Smooth muscle cell (in vitro differentiated cells): Measurements from ENCODE around the gene RTP2. TPM values are rescaled to one million over a fixed set of nuclear protein-coding genes. Genes with fewer than 3 reads are reported as not detected.
A peak's percentile ranks its signal among the peaks of the same experiment; 100 is the strongest.

Experiments used
- DNase-seq: peaks from one replicate; lab custom pipeline; 2025; ENCODE audit not compliant: unreplicated experiment; lab: John Stamatoyannopoulos, UW
- H2AFZ ChIP-seq: fragments of 200-600 bp; sonication (generic); 2 replicates; pipeline ENCODE4 v1.6.0; 2016; ENCODE audit warnings: antibody characterized with exemption, low read depth, mild to moderate bottlenecking
- H3F3A ChIP-seq: fragments of 200-600 bp; sonication (generic); 2 replicates; pipeline ENCODE4 v1.6.0; 2017; ENCODE audit warnings: antibody characterized with exemption, low read depth
- H3K27ac ChIP-seq: fragments of 200-600 bp; sonication (generic); 2 replicates; pipeline ENCODE4 v1.5.1; 2016; ENCODE audit warnings: low read depth, mild to moderate bottlenecking
- H3K27me3 ChIP-seq: fragments of 200-600 bp; sonication (generic); 2 replicates; pipeline ENCODE4 v1.6.1; 2016; ENCODE audit warnings: low read depth, mild to moderate bottlenecking
- H3K36me3 ChIP-seq: fragments of 200-600 bp; sonication (generic); 2 replicates; pipeline ENCODE4 v1.5.1; 2016; ENCODE audit warnings: low read depth
- H3K4me1 ChIP-seq: fragments of 200-600 bp; sonication (generic); 2 replicates; pipeline ENCODE4 v1.5.1; 2016; ENCODE audit warnings: low read depth
- H3K4me2 ChIP-seq: fragments of 200-600 bp; sonication (generic); 2 replicates; pipeline ENCODE4 v1.6.0; 2016; ENCODE audit warnings: mild to moderate bottlenecking
- H3K4me3 ChIP-seq: fragments of 200-600 bp; sonication (generic); 2 replicates; pipeline ENCODE4 v1.5.1; 2016; ENCODE audit warnings: mild to moderate bottlenecking
- H3K79me2 ChIP-seq: fragments of 200-600 bp; sonication (generic); 2 replicates; pipeline ENCODE4 v1.6.0; 2016; ENCODE audit warnings: low read depth, mild to moderate bottlenecking
- H3K9ac ChIP-seq: fragments of 200-600 bp; sonication (generic); 2 replicates; pipeline ENCODE4 v1.6.0; 2016; ENCODE audit warnings: low read depth
- H3K9me3 ChIP-seq: fragments of 200-600 bp; sonication (generic); replicated peaks from 2 replicates; pipeline ENCODE4 v1.5.1; 2016; ENCODE audit warnings: low read depth
- H4K20me1 ChIP-seq: fragments of 200-600 bp; sonication (generic); 2 replicates; pipeline ENCODE4 v1.6.0; 2016; ENCODE audit warnings: low read depth
- WGBS: methylation state at CpG from one replicate; pipeline ENCODE4 v1.1.7; 2016; ENCODE audit warnings: low lambda C conversion rate; 5-methylcytosine and 5-hydroxymethylcytosine counted together
- polyA plus RNA-seq: library from polyadenylated mRNA; unstranded; fragments of >200 nt; fragmentation: Nextera tagmentation; extraction: Ambion mirVana; gene quantifications from 2 replicates; pipeline ENCODE4 v1.2.1, GENCODE V29; 2016
- total RNA-seq: library from RNA; depleted of rRNA; stranded (reverse); fragments of >200 nt; gene quantifications from 2 replicates; pipeline ENCODE4 v1.2.3, GENCODE V29; 2014
- TF ChIP-seq, protein P1 (sequence below): fragments of 200-600 bp; sonication (generic); IDR thresholded peaks from 2 replicates; pipeline ENCODE4 v1.5.1; 2017; ENCODE audit warnings: borderline replicate concordance, mild to moderate bottlenecking, antibody characterized with exemption; ENCODE audit not compliant: insufficient read depth, poor library complexity, severe bottlenecking

RTP2 gene
- total and polyA plus RNA-seq, 2 experiments from 2014 or later: not detected

DNA sequence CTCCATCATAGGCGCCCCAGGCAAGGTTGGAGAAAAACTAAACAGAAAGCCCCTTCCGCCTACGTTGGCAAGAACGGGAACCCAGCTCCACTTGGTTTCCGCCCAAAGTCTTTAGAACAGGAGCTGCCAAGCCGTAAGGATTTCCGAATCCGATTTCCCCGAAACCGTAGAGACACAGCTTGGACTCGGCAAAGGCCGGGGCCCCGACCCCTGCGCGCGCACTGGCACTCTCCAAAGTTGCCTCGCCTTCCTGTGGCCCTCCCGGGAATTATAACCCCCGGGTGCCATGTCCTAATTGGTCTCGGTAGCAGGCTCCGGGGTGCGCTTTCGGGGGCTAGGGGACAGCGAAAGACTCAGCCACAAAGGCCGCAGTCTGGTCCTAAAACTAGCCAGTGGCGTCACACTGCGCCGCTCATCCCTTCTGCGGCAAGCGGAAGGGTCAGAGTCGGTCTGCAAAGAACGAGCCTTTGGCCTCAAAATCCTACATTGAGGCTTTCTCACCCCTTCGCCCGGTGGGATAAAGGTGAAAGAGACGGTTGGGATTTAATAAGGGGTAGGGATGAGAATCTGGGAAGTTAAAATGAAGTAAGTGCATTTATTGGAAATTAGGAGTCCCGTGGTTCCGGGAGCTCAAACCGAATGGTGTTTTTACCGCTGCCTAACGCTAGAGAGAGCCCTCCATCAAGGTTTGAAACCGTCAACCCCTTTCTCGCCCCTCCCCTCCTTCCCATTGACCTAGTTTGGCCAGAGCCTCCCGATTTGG lies 36.2 kb upstream of the RTP2 start:
- peak overlapping the region; percentile 76 for H2AFZ ChIP-seq
- under 1% methylated on average over 43 of the region's 43 CpGs for WGBS
- peaks cover 4% of the 10 kb centered on the region for H3F3A ChIP-seq
- DNase-seq: peak; percentile 69
- H4K20me1 ChIP-seq: peaks cover 72% of the 10 kb centered on the region
- H3K4me1 ChIP-seq: peaks cover 21% of the 10 kb centered on the region
- H3K4me3 ChIP-seq: peak overlapping the region; percentile 96
- no peaks in the 10 kb centered on the region for H3K27me3 ChIP-seq
- H3K4me2 ChIP-seq: peak overlapping the region; percentile 99
- no peaks in the 10 kb centered on the region for H3K9me3 ChIP-seq
- TF ChIP-seq, protein P1, sequence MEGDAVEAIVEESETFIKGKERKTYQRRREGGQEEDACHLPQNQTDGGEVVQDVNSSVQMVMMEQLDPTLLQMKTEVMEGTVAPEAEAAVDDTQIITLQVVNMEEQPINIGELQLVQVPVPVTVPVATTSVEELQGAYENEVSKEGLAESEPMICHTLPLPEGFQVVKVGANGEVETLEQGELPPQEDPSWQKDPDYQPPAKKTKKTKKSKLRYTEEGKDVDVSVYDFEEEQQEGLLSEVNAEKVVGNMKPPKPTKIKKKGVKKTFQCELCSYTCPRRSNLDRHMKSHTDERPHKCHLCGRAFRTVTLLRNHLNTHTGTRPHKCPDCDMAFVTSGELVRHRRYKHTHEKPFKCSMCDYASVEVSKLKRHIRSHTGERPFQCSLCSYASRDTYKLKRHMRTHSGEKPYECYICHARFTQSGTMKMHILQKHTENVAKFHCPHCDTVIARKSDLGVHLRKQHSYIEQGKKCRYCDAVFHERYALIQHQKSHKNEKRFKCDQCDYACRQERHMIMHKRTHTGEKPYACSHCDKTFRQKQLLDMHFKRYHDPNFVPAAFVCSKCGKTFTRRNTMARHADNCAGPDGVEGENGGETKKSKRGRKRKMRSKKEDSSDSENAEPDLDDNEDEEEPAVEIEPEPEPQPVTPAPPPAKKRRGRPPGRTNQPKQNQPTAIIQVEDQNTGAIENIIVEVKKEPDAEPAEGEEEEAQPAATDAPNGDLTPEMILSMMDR: peak; percentile 75
- peaks cover 59% of the 10 kb centered on the region for H3K79me2 ChIP-seq
- H3K9ac ChIP-seq: peak overlapping the region; percentile 86
- no peaks in the 10 kb centered on the region for H3K36me3 ChIP-seq
- H3K27ac ChIP-seq: peak overlapping the region; percentile 93

DNA sequence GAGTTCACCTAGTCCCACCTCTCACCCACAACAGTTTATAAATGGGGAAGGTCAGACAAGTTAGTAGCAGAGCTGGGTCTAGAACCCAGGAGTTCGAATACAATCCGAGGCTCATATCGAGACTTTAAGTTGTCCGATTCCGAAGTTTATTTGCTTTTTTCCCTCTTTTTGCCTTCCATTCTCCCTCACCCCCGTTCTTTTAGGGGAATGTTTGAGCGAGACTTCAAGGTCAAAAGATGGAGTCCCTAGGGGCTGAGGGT lies 35.6 kb upstream of the RTP2 start:
- Histone ChIP-seq H2AFZ (peak overlapping the region; percentile 76), H3F3A (peaks cover 4% of the 10 kb centered on the region), H3K4me2 (peak overlapping the region; percentile 99), H3K79me2 (peaks cover 54% of the 10 kb centered on the region), H3K36me3 (peaks cover 4% of the 10 kb centered on the region), H3K4me1 (peaks cover 21% of the 10 kb centered on the region), H4K20me1 (peaks cover 76% of the 10 kb centered on the region), H3K9me3 (no peaks in the 10 kb centered on the region), H3K27ac (peak overlapping the region; percentile 93), H3K9ac (peak overlapping the region; percentile 86), H3K27me3 (no peaks in the 10 kb centered on the region), H3K4me3 (peak overlapping the region; percentile 96)
- WGBS: under 1% methylated on average over 7 of the region's 7 CpGs
- TF ChIP-seq, protein P1: no peak
- DNase-seq: no peak

DNA sequence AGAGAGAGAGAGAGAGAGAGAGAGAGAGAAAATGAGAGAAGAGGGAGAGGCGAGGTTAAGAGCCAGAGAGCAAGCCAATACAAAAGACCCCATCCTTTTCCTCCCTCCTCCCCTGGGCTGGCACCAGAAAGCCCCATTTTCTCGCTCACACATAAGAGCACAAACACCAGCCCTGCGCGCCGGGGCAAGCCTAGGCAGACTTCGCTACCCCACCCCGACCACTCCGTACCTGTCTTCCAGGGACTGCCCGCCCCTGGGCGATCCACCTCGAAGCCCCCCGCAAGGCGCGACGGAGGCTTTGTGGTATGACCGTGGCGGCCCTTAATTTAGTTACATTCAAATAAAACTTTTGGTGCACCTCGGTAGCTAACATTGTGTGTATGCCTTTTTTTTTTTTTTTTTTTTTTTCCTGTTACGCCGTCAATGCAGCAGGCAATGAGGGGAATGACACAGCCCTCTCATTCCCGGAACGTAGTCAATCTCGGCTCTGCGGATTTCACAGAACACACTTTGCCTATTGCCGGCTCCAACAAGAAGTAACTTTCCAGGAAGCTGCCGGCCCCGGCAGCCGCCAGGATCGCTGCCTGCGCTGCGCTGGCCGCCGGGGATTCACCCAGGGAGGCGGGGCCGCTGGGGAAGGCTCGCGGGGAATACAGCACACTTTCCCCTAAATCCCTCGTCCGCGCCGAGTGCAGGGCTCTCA lies 35.2 kb upstream of the RTP2 start:
- H3K9ac ChIP-seq: peak overlapping the region; percentile 86
- H3K4me3 ChIP-seq: peak overlapping the region; percentile 96
- peaks cover 76% of the 10 kb centered on the region for H4K20me1 ChIP-seq
- H3K4me1 ChIP-seq: peaks cover 21% of the 10 kb centered on the region
- H3K9me3 ChIP-seq: no peaks in the 10 kb centered on the region
- peaks cover 9% of the 10 kb centered on the region for H3K36me3 ChIP-seq
- WGBS: 1% methylated on average over 40 of the region's 41 CpGs
- peak overlapping the region; percentile 93 for H3K27ac ChIP-seq
- H3K4me2 ChIP-seq: peak overlapping the region; percentile 99
- H3K79me2 ChIP-seq: peaks cover 49% of the 10 kb centered on the region
- peak; percentile 35 for DNase-seq
- H3F3A ChIP-seq: peaks cover 4% of the 10 kb centered on the region
- peak overlapping the region; percentile 76 for H2AFZ ChIP-seq
- no peaks in the 10 kb centered on the region for H3K27me3 ChIP-seq
- TF ChIP-seq, protein P1: no peak
